Endothelial cell (in vitro differentiated cells): ENCODE measurements around the gene RIPK4. TPM values are rescaled to one million over a fixed set of nuclear protein-coding genes. Genes with fewer than 3 reads are reported as not detected.

ENCODE experiments used
- DNase-seq: peaks from one replicate; pipeline ENCODE4 v3.0.0; 2021; ENCODE audit warnings: low spot score
- H3K27ac Mint-ChIP-seq: one replicate; pipeline ENCODE4 v1.8.0; 2021; ENCODE audit warnings: mixed read lengths, inconsistent platforms; ENCODE audit not compliant: unreplicated experiment
- H3K27me3 Mint-ChIP-seq: one replicate; pipeline ENCODE4 v1.8.0; 2021; ENCODE audit warnings: mild to moderate bottlenecking, moderate library complexity, mixed read lengths, inconsistent platforms; ENCODE audit not compliant: unreplicated experiment
- H3K36me3 Mint-ChIP-seq: one replicate; pipeline ENCODE4 v1.8.0; 2021; ENCODE audit warnings: mild to moderate bottlenecking, low read depth, mixed read lengths, inconsistent platforms; ENCODE audit not compliant: unreplicated experiment
- H3K4me1 Mint-ChIP-seq: one replicate; pipeline ENCODE4 v1.8.0; 2021; ENCODE audit warnings: mild to moderate bottlenecking, mixed read lengths, inconsistent platforms; ENCODE audit not compliant: unreplicated experiment
- H3K4me3 Mint-ChIP-seq: one replicate; pipeline ENCODE4 v1.8.0; 2021; ENCODE audit warnings: mild to moderate bottlenecking, mixed read lengths, inconsistent platforms; ENCODE audit not compliant: unreplicated experiment
- H3K9me3 Mint-ChIP-seq: one replicate; pipeline ENCODE4 v1.8.0; 2021; ENCODE audit warnings: mixed read lengths, inconsistent platforms; ENCODE audit not compliant: unreplicated experiment
- total RNA-seq: library from RNA; stranded (reverse); fragmentation: NEBNext Ultra II Directional; extraction: Animal tissue kit (Norgen Biotek cat#: 25700); gene quantifications from one replicate; pipeline ENCODE4 v1.2.1, GENCODE V29; 2021; ENCODE audit not compliant: unreplicated experiment
- TF ChIP-seq, protein P1 (sequence below): fragments of 200-600 bp; sonication (generic); IDR thresholded peaks from one replicate; pipeline ENCODE4 v1.5.0; 2021; ENCODE audit warnings: antibody characterized with exemption; ENCODE audit not compliant: unreplicated experiment

Gene RIPK4
- total RNA-seq, 1 donor from 2014 or later, result 9.6 TPM

DNA sequence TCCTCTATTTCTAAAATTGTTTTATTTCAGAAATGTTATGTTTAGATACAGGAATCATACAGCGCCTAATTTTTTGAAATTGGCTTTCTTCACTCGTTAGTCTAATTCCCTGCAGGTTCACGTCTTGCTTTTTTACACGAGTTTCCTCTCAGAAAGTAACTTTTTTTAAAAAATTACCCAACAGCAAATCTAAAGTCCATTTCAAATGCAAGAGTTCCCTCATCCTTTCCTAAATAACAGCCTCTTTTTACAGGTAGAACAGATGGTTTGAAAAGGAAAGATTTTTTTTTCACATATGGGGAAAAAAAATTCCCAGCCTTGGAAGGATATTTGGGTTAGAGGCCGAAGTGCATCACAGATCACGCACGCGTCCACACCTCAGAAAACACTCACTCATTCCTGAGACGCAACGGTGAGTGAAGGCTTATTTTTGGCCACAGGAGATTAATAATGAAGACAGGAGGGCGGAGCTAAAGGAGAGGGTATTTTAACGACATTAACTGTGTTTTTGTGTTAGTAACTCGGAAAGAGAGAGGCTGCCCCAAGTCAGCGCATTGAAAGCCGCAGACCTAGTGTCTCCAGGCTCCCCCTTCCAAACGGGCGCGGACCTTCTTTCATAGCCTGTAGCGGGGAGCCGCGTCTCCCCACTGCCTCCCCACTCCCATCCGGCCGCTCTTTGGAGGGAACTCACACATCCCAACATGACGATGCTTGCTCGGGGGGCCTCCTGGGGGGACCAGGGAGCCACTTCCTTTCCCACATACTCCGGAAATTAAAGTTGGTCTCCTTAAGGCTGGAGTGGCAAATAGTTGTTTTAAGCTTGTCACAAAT lies 969 bp upstream of the RIPK4 start:
- TF ChIP-seq, protein P1, sequence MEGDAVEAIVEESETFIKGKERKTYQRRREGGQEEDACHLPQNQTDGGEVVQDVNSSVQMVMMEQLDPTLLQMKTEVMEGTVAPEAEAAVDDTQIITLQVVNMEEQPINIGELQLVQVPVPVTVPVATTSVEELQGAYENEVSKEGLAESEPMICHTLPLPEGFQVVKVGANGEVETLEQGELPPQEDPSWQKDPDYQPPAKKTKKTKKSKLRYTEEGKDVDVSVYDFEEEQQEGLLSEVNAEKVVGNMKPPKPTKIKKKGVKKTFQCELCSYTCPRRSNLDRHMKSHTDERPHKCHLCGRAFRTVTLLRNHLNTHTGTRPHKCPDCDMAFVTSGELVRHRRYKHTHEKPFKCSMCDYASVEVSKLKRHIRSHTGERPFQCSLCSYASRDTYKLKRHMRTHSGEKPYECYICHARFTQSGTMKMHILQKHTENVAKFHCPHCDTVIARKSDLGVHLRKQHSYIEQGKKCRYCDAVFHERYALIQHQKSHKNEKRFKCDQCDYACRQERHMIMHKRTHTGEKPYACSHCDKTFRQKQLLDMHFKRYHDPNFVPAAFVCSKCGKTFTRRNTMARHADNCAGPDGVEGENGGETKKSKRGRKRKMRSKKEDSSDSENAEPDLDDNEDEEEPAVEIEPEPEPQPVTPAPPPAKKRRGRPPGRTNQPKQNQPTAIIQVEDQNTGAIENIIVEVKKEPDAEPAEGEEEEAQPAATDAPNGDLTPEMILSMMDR, result no peak
- H3K27ac Mint-ChIP-seq, result peak overlapping the region; percentile 97
- DNase-seq, result peak; percentile 51
- peaks cover 7% of the 10 kb centered on the region for H3K27me3 Mint-ChIP-seq
- peaks cover 51% of the 10 kb centered on the region for H3K4me1 Mint-ChIP-seq
- H3K4me3 Mint-ChIP-seq, result peak overlapping the region; percentile 97
- H3K36me3 Mint-ChIP-seq, result peaks cover 8% of the 10 kb centered on the region
- H3K9me3 Mint-ChIP-seq, result no peaks in the 10 kb centered on the region

DNA sequence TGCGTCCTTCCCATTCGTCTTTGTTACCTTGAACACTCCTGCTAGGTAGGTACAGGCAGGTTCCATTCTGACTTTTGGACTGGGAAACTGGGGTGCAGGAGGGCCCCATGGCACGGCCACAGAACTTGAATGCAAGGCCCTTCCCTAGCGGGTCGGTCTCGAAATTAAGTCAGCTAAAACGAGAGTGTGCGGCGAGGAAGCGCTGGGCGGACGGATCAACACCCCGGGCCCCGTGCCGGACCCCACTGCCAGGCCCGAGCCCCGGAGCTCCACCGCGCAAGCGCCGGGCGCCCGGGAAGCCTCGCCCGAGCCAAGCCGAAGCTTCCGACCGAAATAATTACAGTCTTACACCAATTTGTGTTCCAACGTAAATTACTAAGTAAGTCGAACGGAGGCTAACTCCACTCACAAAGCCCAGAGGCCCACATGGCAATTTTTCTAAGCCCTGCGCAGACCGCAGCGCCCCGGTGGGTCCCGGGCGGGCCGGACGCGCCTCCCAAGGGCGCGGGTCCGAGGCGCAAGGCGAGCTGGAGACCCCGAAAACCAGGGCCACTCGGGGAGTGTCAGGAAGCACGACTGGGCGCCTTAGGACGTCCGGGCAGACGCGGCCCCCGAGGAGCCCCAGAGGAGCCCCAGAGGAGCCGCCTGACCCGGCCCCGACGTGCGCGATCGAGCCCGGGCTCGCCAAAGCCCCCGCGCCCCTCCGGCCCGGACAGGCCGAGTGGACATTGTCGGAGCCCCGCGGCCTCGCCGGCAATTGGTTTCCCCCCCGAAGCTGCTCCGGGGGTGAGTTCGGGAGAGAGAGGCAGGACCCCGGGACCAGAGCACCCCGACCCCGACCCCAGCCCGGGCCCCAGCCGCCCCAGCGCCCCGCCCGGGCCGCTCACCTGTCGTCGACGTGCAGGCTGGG lies 624 bp downstream of the RIPK4 start:
- Mint-ChIP-seq H3K4me1 (peaks cover 59% of the 10 kb centered on the region), H3K9me3 (no peaks in the 10 kb centered on the region), H3K27ac (no peak overlapping the region), H3K4me3 (peak overlapping the region; percentile 88), H3K36me3 (peaks cover 8% of the 10 kb centered on the region), H3K27me3 (peaks cover 11% of the 10 kb centered on the region)
- TF ChIP-seq, protein P1, result no peak
- no peak for DNase-seq

DNA sequence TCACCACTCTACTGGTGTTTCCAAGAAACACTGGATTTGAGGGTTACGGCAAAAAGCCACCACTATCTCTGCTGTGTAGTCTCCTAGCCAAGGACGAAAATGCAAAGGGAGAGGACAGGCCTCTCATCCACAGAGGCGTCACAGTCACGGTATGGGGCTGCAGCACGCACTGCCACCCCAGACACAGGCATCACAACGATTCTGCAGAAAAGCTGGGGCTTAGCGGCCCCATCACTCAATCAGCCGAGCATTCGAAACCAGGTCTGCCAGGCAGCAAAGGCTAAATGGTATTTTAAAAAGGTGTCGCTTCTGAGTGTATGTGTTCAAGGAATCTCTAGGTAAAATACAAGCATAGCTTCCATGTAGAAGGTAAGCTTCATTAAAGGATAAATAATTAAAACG lies 1.4 kb downstream of the RIPK4 start:
- TF ChIP-seq, protein P1, result no peak
- H3K36me3 Mint-ChIP-seq, result peaks cover 8% of the 10 kb centered on the region
- no peak for DNase-seq
- H3K4me1 Mint-ChIP-seq, result peaks cover 59% of the 10 kb centered on the region
- H3K4me3 Mint-ChIP-seq, result peak overlapping the region; percentile 88
- H3K27me3 Mint-ChIP-seq, result peaks cover 13% of the 10 kb centered on the region
- H3K9me3 Mint-ChIP-seq, result no peaks in the 10 kb centered on the region
- no peak overlapping the region for H3K27ac Mint-ChIP-seq

DNA sequence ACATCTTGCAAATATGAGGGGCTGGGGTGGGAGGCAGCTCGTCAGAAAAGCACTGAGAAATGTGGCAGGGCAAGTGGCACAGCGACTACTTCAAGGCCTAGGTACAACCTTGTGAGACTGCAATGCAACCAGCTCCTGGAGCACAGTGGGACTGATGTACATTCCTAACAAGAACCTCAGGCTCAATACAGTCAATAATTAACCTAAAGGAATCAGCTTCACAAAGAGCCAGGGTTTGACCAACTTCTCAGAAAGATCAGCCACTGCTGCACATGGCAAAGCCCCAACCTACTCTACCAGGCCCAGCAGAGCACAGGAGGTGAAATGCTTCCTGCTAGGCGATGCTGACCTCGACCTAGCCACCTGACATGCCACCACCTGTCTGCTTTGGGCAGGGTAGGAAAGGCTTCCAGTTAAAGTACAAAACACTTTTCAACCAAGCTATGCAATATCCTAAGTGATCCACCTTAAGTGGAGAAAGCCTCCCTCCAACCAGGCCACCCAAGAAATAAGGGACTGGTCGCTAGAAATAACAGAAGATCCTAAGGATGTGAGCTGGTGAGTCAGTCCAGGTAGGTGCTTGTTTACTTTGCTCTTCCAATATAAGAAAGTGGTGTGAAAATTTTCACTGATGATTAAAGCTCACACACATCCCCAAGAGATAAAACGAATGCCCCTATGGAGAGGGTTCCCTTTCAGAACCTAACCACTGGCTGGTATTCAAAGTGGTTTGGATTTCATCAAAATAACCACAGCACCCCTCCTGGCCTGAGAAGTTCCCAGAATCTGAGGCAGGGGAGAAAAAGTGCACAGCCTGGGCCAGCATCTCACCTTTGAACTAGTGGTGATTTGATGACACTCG lies 2.1 kb downstream of the RIPK4 start:
- Mint-ChIP-seq H3K36me3 (peaks cover 8% of the 10 kb centered on the region), H3K4me3 (peak overlapping the region; percentile 88), H3K4me1 (peaks cover 59% of the 10 kb centered on the region), H3K27ac (no peak overlapping the region), H3K9me3 (no peaks in the 10 kb centered on the region), H3K27me3 (peaks cover 16% of the 10 kb centered on the region)
- no peak for DNase-seq
- TF ChIP-seq, protein P1, result no peak
